ENCODE data around the gene MED22.
"Not testable (repeated sequence)": the region's sequence is repeated elsewhere in the genome, so short reads cannot be mapped to it uniquely, and the experiment has no call there.

MED22 gene

GRCh38 chr9:133347985-133348717 lies at the start of gene MED22, which contains the start of gene RPL7A:
TSS of gene MED22 (minus strand) at chr9:133348131. CDS start at chr9:133346662, 1,469 bp downstream.
TSS of gene RPL7A (plus strand) at chr9:133348218. CDS start at chr9:133348244, 26 bp downstream.
- DNase-seq, result peak; percentile 98

GRCh38 chr9:133397370-133397769 lies 49.4 kb upstream of the MED22 start:
- no peak for DNase-seq

GRCh38 chr9:133396952-133397351 lies 49.0 kb upstream of the MED22 start:
- no peak for DNase-seq

GRCh38 chr9:133394687-133395271 lies 46.8 kb upstream of the MED22 start:
- no peak for DNase-seq

GRCh38 chr9:133393399-133393798 lies 45.5 kb upstream of the MED22 start:
- no peak for DNase-seq

GRCh38 chr9:133392308-133392707 lies 44.4 kb upstream of the MED22 start:
- DNase-seq, result not testable (repeated sequence)

DNA sequence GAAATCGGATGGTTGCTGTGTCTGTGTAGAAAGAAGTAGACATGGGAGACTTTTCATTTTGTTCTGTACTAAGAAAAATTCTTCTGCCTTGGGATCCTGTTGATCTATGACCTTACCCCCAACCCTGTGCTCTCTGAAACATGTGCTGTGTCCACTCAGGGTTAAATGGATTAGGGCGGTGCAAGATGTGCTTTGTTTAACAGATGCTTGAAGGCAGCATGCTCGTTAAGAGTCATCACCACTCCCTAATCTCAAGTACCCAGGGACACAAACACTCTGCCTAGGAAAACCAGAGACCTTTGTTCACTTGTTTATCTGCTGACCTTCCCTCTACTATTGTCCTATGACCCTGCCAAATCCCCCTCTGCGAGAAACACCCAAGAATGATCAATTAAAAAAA lies 43.5 kb upstream of the MED22 start:
- DNase-seq, result not testable (repeated sequence)

GRCh38 chr9:133390713-133391112 lies 42.8 kb upstream of the MED22 start:
- DNase-seq, result no peak

- no peak for DNase-seq
Observed at GRCh38 chr9:133389562-133389961, 41.6 kb upstream of the MED22 start.

DNA sequence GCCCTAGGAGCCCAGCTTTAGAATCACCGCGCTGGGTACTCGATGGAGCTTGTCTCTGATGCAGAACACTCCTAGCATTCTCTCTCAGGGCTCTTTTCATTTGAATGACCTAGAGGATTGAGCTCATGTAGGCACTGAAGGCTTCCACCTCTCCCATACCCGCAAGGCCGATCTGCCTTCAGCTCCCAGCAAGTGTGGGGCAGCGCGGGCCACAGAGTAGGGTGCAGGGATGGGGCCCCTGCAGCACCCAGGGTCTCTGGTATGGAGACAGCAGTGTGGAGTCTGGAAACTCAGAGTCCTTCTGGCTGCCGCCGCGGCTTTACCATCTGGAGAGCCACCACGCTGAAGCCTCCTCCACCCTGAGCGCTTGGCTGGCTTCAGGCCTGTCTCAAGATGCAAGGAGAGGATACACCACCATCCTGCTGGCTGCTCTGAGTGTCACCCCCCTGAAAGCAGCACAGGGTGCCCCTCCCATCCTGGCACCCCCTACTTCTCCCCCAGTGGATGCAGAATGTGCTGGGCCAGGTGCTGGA lies 41.2 kb upstream of the MED22 start:
- no peak for DNase-seq

DNA sequence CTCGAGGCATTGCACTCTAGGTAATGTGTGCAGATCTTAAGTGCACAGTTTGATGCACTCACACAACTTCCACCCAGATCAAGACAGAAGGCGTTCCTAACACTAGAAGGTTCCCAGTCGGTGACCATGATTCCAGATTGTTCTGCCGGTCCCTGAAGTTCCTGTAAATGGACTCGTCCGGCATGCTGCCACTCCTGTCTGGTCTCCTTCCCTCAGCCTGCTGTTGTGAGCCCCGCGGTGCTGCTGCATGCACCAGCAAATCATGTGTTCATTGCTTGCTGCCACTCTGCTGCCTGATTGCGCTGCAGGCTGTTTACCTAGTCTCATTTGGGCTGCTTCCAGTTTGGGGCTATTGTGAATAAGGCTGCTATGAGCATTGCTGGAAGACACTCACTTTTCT lies 39.7 kb upstream of the MED22 start:
- no peak for DNase-seq

GRCh38 chr9:133386338-133386737 lies 38.4 kb upstream of the MED22 start:
- no peak for DNase-seq

DNA sequence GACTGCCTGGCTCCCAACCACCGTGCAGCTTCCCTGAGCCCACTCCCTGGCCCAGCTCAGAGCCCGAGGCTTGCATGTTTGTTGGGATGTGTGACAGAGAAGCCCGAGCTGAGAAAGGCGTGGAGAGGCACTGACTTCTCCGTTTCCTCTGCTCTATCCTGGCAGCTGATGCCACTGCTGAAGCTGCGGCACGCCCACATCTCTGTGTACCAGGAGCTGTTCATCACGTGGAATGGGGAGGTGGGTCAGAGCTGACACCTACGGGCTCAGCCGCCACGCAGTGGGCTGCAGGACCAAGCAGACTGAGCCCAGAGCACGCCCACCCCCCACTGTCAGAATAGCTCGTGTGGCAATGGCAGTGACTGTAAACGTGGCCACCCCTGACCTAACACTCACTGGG lies 37.5 kb upstream of the MED22 start:
- DNase-seq, result no peak

GRCh38 chr9:133384736-133385321 lies 36.9 kb upstream of the MED22 start:
- no peak for DNase-seq

DNA sequence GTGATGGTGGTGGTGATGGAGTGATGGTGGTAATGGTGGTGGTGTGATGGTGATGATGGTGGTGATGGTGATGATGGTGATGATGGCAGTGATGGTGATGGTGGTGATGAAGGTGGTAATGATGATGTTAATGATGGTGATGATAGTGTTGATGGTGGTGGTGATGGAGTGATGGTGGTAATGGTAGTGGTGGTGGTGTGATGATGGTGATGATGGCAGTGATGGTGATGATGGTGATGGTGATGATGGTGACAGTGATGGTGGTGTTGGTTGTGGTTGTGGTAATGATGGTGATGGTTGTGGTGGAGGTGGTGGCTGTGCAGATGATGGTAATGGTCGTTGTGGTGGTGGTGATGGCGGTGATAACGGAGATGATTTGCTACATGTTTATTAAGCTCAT lies 35.5 kb upstream of the MED22 start:
- no peak for DNase-seq

GRCh38 chr9:133382507-133383141 lies 34.7 kb upstream of the MED22 start:
- no peak for DNase-seq

DNA sequence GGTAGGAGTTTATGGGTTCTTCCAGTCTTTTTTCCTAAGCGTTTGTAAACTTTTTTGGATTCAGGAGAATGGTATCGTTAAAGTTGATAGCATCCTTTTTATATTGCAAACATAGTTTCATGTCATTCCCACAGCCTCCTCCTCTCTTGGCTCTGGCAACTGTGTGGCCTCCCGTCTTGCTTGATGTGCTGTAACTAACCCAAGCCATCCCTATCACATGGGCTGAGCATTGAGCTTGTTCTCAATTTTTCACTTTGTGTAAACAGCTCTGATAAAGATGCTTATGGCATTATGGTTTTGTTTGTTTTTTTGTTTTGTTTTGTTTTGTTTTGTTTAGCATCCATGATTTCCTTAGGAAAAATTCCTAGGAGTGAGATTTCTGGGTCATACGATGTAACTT lies 32.8 kb upstream of the MED22 start:
- DNase-seq, result no peak

DNA sequence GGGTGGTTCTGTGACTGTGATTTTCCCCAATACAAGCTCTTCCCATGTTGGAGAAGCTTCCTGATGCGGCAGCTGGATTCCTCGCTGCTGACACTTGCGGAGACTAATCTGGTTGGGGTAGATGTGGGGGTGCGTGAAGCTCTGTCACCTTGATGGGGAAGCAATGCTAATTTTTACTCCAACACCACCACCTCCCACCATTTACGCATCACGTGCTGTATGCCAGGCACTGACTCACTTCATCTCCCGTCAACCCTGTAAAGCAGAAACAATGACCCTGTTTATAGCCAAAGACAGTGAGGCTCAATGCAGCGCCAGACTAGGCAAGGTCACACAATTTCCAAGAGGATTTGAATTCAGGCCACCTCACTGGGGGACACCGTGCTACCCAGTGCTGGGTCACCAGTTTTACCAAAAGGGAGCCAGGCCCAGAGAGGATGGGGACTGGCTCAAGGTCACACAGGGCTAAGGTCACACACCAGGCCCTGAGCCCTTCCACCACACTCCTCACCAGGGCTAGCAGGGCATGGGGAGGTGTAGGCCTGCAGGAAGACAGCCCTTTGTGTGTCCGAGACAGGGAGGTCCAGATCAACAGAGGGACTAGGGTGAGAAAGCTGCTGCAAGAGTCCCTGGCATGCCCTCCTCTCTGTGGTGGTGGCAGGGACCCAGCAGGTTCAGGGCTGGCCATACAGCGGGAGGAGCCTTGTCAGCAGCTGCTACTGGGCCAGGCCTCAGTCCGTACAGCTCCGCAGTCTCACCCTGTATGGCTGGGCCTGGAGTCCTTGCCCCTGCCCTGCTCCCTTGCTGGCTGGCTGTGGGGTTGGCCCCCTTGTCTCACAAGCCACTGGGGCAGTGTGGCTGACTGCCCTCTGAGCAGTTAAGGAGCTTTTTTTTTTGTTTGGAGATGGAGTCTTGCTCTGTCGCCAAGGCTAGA lies 31.5 kb upstream of the MED22 start:
- DNase-seq, result no peak

- DNase-seq, result peak; percentile 47
Observed at GRCh38 chr9:133378408-133378962, 30.6 kb upstream of the MED22 start.

DNA sequence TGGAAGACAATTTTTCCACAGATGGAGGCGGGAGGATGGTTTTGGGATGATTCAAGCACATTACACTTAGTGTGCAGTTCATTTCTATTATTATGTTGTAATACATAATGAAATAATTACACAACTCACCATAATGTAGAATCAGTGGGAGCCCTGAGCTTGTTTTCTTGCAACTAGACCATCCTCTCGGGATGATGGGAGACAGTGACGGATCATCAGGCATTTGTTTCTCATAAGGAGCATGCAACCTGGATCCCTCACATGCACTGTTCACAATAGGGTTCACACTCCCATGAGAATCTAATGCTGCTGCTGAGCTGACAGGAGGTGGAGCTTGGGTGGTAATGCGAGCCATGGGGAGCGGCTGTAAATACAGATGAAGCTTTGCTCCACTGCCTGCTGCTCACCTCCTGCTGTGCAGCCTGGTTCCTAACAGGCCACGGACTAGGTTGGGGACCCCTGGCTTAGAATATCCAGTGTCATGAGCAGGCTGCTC lies 29.8 kb upstream of the MED22 start:
- DNase-seq, result peak; percentile 44

GRCh38 chr9:133377280-133377679 lies 29.3 kb upstream of the MED22 start:
- not testable (repeated sequence) for DNase-seq
